Measurements from ENCODE around the gene TOR2A.

TOR2A gene

DNA sequence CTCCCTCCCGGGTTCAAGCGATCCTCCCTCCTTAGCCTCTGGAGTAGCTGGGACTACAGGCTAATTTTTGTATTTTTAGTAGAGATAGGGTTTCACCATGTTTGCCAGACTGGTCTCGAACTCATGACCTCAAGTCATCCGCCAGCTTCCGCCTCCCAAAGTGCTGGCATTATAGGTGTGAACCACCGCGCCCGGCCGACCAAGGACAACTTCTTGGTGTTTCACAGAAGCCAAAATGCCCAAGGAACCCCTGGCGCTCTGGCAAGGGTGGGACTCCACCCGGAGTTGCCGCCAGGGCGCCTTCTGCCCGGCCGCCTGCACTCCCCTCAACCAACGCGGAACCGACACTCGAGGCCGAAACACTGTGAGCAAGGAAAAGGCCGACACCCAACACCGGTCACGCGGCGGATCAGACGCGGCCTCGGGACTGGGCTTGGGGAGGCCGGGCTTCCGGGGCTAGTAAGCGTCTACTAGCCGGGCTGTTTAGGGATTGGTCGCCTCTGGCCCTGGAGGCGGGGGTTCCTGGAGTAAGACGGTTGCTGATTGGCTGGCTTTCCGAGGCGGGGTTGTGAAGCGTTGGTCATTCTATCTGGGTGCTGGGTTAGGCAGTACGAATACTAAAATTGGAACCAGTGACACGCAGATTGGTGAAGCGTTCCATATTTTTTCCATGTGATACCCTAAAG lies 36.0 kb downstream of the TOR2A start:
- DNase-seq (ENCODE audit: low read depth in 2 of 2), result peak; percentile 82 to 83

DNA sequence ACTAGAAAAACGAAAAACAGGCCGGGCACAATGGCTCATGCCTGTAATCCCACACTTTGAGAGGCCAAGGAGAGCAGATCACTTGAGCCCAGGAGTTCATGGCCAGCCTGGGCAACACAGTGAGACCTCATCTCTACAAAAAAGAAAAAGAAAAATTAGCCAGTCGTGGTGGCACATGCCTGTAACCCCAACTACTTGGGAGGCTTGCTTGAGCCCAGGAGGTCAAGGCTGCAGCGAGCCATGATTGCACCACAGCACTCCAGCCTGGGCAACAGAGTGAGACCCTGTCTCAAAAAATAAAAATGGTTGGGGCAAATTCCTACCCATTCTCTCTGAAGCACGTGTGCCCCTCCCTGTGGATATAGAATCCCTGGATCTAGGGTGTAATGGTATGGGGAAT lies 36.7 kb downstream of the TOR2A start:
- DNase-seq (ENCODE audit: low read depth in 2 of 2), result no peak

DNA sequence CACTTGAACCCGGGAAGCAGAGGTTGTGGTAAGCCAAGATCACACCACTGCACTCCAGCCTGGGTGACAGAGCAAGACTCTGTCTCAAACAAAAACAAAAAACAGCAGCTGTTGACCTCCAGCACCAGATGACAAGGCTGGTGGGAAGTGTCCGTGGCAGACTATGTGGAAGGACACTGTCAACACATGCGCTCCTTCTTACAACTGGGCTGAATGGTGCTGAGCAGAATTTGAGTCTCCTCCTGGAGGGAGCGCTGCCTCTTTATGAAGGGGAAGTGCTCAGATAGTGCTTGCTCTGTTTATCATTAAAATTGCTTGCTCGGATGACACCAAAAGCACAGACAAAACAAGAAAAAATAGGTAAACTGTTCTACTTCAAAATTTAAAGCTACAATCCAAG lies 37.5 kb downstream of the TOR2A start:
- DNase-seq (ENCODE audit: low read depth in 2 of 2), result no peak

DNA sequence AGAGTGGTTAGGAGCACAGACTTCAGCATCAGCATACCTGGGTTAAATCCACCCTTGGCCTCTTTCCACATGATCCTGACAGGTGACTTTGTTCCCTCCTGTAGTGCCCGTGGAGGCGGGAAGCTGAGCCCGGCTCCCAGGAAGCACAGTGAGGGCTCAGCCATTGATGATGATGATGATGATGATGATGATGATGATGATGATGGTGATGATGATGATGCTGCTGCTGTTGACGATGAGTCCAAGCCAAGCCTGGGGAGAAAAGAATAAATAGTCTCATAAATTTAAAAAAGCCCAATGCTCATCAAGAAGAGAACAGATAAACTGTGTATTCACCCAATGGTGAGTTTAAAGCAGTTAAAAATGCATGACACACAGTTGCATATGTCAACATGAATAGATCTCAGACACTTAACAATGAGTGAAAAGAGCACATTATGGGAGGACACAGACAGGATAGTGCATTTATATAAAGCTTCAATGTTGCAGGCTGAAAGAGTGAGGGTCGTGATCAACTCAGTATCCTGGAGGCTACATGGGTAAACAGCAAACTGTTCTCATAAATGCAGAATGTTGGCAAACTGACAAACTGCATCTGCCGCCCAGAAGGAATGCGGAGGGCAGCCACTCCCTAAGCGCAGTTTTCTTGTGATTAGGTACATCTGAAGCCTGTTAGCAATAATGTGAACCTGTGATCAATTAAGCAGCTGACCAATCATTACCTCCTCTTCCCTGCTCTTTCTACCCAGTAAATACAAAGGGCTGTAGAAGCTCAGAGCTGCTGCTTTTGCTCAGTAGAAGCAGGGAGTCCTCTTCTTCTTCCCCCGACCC lies 40.0 kb downstream of the TOR2A start:
- no peak for DNase-seq (ENCODE audit: low read depth in 2 of 2)

DNA sequence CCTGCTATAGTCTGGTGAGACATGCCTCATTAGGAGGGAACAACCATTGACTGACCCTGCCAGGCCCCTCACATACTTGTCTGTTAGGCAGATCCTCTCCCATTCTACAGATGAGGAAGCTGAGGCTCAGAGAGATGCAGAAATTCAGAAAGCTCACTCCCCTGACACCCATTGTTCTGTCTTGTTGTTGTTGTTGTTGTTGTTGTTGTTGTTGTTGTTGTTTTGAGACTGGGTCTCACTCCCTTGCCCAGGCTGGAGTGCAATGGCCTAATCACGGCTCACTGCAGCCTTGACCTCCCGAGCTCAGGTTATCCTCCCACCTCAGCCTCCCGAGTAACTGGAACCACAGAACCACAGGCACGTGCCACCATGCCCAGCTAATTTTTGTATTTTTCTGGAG lies 41.4 kb downstream of the TOR2A start:
- DNase-seq (ENCODE audit: low read depth in 2 of 2), result no peak

DNA sequence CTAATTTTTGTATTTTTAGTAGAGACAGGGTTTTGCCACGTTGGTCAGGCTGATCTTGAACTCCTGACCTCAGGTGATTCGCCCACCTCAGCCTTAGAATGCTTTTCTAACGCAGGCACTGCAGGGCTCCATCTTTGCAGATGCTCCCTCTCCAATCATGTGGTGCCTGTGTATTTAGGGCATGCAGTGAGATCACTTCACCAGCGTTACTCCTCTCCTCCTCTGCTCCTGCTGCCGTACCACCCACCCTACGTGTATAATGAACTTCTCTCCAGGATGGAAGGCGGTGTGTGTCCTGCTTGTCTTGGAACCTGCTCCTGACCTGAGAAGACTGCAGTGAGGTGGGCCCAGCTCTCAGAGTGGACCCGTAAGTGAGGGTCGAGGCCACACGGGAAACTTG lies 42.0 kb downstream of the TOR2A start:
- no peak for DNase-seq (ENCODE audit: low read depth in 2 of 2)

DNA sequence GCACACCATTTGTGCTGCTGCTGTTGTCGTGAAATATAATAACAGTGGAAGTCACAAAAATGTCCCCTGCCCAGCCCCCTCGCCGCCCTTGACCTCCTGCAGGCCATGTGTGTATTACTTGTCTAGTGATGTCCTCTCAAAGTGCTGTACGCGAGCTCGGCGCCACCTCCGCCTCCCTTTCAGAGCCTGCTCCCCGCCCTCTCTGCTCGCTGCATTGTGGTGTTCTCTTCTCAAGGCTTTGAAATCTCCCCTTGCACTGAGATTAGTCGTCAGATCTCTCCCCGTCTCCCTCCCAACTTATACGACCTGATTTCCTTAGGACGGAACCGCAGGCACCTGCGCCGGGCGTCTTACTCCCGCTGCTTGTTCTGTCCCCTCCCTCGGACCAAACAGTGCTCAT lies 43.0 kb downstream of the TOR2A start:
- DNase-seq (ENCODE audit: low read depth in 2 of 2), result no peak

DNA sequence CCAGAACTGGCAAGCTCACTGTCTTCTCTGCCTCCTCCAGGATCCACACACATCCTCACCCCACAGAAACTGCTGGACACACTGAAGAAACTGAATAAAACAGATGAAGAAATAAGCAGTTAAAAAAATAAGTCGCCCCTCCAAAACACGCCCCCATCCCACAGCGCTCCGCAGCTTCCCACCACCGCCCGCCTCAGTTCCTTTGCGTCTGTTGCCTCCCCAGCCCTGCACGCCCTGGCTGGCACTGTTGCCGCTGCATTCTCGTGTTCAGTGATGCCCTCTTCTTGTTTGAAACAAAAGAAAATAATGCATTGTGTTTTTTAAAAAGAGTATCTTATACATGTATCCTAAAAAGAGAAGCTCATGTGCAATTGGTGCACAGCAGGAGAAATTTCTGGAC lies 44.4 kb downstream of the TOR2A start:
- no peak for DNase-seq (ENCODE audit: low read depth in 2 of 2)

DNA sequence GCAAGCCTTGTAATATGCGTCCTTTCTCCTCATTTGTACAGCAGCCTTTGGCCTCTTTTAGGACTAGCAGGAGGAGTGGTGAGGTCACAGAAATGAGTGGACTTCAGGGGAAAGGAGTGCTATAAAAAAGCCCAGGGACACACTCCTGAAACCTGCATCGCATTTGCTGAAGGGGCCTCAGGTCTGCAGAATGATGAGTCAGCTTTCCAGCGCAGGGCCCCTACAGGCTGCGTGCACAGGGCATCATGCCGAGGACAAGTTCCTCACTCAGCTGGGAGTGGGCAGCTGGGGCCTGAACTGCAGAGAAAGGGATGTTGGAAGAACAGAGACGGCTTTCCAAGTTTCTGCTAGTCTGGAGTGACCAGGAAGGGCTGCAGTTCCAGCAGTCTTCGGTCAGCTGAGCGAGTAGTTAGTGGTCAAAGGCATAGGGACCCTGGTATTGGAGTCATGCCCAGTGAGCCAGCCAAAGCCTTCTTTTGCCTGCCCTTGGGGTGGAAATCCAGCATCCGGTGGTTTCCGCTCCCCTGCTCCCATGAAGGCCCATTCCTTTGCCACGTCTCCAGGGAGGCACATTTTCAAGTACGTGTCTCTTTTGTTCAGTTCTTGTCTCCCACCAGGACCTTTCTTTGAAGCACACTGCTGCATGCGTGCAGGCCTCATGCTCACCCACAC lies 45.6 kb downstream of the TOR2A start:
- DNase-seq (ENCODE audit: low read depth in 2 of 2), result no peak

DNA sequence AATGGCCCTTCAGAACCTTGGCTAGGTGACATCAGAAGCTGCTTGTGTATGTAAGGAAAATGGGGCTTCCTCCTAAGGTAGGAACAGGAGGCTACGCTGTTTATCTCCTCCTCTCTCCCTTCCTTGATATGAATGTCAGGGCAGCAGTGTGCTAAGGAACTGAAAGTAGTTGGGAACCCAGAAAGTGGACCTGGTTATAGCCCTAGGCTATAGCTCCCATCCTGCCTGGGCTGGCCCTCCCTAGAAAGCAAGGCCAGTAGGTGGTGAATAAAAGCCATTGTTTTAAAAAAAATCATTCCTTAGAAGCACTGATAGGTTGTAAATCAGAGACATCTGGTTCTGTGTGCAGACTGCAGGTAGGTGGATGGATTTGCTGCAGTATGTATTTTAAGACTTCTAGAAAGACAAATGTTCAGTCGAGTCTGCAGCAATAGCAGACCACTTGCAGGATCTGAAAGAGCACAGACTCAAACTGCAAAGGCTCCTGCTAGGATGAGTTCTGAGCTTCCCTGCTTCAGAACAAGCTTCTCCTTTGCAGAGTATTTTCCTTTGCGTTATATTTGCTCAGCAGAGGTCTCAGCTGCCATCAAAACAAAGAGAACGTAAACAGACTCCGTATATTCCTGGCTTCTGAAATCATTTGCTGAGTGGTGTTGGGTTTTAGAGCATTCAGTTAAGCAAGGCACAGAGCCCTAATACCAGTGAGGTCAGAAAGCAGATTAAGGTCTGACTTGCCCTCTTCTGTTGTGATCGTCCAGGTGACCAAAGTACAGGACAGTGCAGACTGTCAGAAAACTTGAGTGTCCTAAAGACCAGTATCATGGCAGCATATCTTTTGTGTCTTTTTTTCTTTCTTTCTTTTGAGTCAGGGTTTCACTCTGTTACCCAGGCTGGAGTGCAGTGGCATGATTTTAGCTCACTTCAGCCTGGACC lies 48.4 kb downstream of the TOR2A start:
- no peak for DNase-seq (ENCODE audit: low read depth in 2 of 2)

DNA sequence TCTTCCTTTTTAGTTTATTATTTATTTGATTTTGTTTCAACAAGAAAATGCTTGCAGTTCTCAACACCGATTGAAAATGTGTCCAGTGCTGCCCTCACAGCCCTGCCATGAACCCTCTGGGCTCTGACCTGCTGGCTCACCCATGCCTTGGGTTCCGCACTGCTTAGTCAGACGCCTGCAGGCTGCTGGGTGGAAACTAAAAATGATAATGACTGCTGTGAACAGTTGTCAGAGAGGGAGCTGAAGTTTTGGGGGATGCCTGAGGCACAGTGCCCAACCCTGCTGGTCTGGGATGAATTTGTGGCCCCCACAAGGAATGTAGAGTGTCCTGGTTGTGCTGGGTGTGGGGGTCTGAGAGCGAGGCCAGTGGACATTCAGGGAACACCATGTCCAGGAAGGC lies 50.5 kb downstream of the TOR2A start:
- no peak for DNase-seq (ENCODE audit: low read depth in 2 of 2)

DNA sequence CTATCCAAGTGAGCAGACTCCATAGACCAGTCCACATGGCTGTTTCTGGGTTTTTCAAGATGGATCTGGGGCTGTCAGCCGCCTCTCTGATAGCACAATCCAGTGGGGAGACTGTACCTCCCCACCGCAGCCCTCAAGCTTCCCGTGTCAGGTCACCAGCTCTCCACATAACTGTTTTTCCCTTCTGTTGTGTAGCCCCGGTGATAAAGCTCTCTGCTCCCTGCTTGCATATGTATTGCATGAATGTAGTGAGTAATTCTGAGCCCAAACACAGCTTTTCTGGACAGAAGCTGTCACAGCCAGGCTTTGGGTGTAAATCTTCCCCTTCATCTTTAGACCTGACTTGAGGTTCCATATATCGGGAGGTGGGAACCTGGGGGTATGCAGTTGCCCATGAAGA lies 51.4 kb downstream of the TOR2A start:
- DNase-seq (ENCODE audit: low read depth in 2 of 2), result no peak

DNA sequence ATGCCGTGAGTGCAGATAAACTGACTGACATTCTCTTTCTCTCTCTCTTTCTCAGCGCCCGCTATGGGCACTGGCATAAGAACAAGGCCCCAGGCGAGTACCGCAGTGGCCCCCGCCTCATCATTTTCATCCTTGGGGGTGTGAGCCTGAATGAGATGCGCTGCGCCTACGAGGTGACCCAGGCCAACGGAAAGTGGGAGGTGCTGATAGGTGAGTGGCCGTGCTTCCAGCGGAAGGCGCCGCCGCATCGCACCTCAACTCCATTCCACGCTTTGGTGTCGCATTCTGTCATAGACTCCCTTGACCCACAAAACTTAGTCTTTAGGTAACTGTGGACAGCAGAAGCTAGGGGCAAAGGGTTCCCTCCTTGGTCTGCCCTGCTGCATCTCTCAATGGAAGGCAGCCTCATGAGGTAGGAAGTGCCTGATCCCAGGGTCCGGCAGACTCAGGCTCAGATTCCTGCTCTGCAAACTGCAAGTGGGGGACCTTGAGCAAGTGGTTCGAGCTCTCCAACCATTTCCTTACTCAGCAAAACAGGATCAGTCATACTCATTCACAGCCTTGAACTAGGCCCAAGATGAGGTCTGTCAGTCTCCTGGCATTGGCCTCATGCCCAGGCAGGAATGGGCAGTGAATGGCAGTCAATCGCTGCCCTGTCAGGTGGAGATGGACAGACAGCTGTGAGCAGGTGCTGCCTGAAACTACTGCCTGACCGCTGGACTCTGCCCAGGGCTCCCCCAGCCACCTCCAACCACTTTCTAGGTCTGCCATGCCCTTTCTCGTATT lies 52.5 kb downstream of the TOR2A start:
- DNase-seq (ENCODE audit: low read depth in 2 of 2), result no peak

Data from stimulated activated CD4-positive, alpha-beta T cell treated with anti-CD3 and anti-CD28 coated beads, Interleukin-15, amount 100 ng/mL, for 48 hours (primary cell).